ENCODE data around the gene CHRFAM7A. TPM values are rescaled to one million over a fixed set of nuclear protein-coding genes. Genes with fewer than 3 reads are reported as not detected.
"Not testable (repeated sequence)": the region's sequence is repeated elsewhere in the genome, so short reads cannot be mapped to it uniquely, and the experiment has no call there.

The CHRFAM7A gene
- polyA plus RNA-seq, 3 donors: 2.7 to 3.8 (median 2.9) TPM

GRCh38 chr15:30360990-30361389 is 32.4 kb downstream of the CHRFAM7A start:
- H3K27me3 Mint-ChIP-seq (ENCODE audit: low read depth in 3 of 3); H3K27me3 ChIP-seq (ENCODE audit: control insufficient read depth in 2 of 2, insufficient read depth in 2 of 2, low read length in 2 of 2); H4K20me1 ChIP-seq (ENCODE audit: insufficient read depth, low read length); H3K27ac Mint-ChIP-seq; H3K9me3 ChIP-seq (replicated peaks in 1 of 2; ENCODE audit: control insufficient read depth in 1 of 2, insufficient read depth in 1 of 2, low read length in 2 of 2); H3K4me1 ChIP-seq (ENCODE audit: control insufficient read depth in 1 of 2, insufficient read depth in 2 of 2, low read length in 2 of 2); H3K4me3 ChIP-seq (replicated peaks in 1 of 3; ENCODE audit: low read depth in 2 of 3, low read length in 3 of 3); H3K4me3 Mint-ChIP-seq; H3K9me3 Mint-ChIP-seq; H2AFZ ChIP-seq (ENCODE audit: insufficient read depth, low read depth, low read length, poor library complexity, severe bottlenecking); intact Hi-C loops (cut with micrococcal nuclease); H3K27ac ChIP-seq (ENCODE audit: low read depth in 1 of 2, low read length in 2 of 2); H3K79me2 ChIP-seq (ENCODE audit: insufficient read depth, low read length); H3K4me1 Mint-ChIP-seq; DNase-seq; H3K4me2 ChIP-seq (replicated peaks; ENCODE audit: extremely low read depth, low read length, poor library complexity, severe bottlenecking); H3K36me3 Mint-ChIP-seq; H3K9ac ChIP-seq (ENCODE audit: insufficient read depth, low read length, poor library complexity, severe bottlenecking); H3K36me3 ChIP-seq (replicated peaks in 1 of 2; ENCODE audit: control insufficient read depth in 1 of 2, insufficient read depth in 2 of 2, low read length in 2 of 2): not testable (repeated sequence)
- WGBS (ENCODE audit: insufficient coverage): no CpG with 5 or more reads among the region's 2 CpGs

- H3K4me1 ChIP-seq (ENCODE audit: control insufficient read depth in 1 of 2, insufficient read depth in 2 of 2, low read length in 2 of 2); H3K27me3 Mint-ChIP-seq (ENCODE audit: low read depth in 3 of 3); H3K4me3 Mint-ChIP-seq; H3K4me3 ChIP-seq (replicated peaks in 1 of 3; ENCODE audit: low read depth in 2 of 3, low read length in 3 of 3); intact Hi-C loops (cut with micrococcal nuclease); H3K79me2 ChIP-seq (ENCODE audit: insufficient read depth, low read length); H2AFZ ChIP-seq (ENCODE audit: insufficient read depth, low read depth, low read length, poor library complexity, severe bottlenecking); H3K27me3 ChIP-seq (ENCODE audit: control insufficient read depth in 2 of 2, insufficient read depth in 2 of 2, low read length in 2 of 2); H3K36me3 ChIP-seq (replicated peaks in 1 of 2; ENCODE audit: control insufficient read depth in 1 of 2, insufficient read depth in 2 of 2, low read length in 2 of 2); DNase-seq; H3K9me3 ChIP-seq (replicated peaks in 1 of 2; ENCODE audit: control insufficient read depth in 1 of 2, insufficient read depth in 1 of 2, low read length in 2 of 2); H3K4me1 Mint-ChIP-seq; H3K9ac ChIP-seq (ENCODE audit: insufficient read depth, low read length, poor library complexity, severe bottlenecking); H3K27ac ChIP-seq (ENCODE audit: low read depth in 1 of 2, low read length in 2 of 2); H3K9me3 Mint-ChIP-seq; H4K20me1 ChIP-seq (ENCODE audit: insufficient read depth, low read length); H3K4me2 ChIP-seq (replicated peaks; ENCODE audit: extremely low read depth, low read length, poor library complexity, severe bottlenecking); H3K36me3 Mint-ChIP-seq; H3K27ac Mint-ChIP-seq: not testable (repeated sequence)
- WGBS (ENCODE audit: insufficient coverage): no CpG with 5 or more reads among the region's 6 CpGs
These were observed 38.3 kb downstream of the CHRFAM7A start for GRCh38 chr15:30355043-30355442.

GRCh38 chr15:30349803-30350202 is 43.5 kb downstream of the CHRFAM7A start:
- intact Hi-C loops (cut with micrococcal nuclease); H2AFZ ChIP-seq (ENCODE audit: insufficient read depth, low read depth, low read length, poor library complexity, severe bottlenecking); H4K20me1 ChIP-seq (ENCODE audit: insufficient read depth, low read length); DNase-seq; H3K79me2 ChIP-seq (ENCODE audit: insufficient read depth, low read length); H3K36me3 ChIP-seq (replicated peaks in 1 of 2; ENCODE audit: control insufficient read depth in 1 of 2, insufficient read depth in 2 of 2, low read length in 2 of 2); H3K4me2 ChIP-seq (replicated peaks; ENCODE audit: extremely low read depth, low read length, poor library complexity, severe bottlenecking); H3K4me3 Mint-ChIP-seq; H3K27ac ChIP-seq (ENCODE audit: low read depth in 1 of 2, low read length in 2 of 2); H3K27me3 Mint-ChIP-seq (ENCODE audit: low read depth in 3 of 3); H3K9me3 Mint-ChIP-seq; H3K4me1 Mint-ChIP-seq; H3K4me1 ChIP-seq (ENCODE audit: control insufficient read depth in 1 of 2, insufficient read depth in 2 of 2, low read length in 2 of 2); H3K36me3 Mint-ChIP-seq; H3K27me3 ChIP-seq (ENCODE audit: control insufficient read depth in 2 of 2, insufficient read depth in 2 of 2, low read length in 2 of 2); H3K9me3 ChIP-seq (replicated peaks in 1 of 2; ENCODE audit: control insufficient read depth in 1 of 2, insufficient read depth in 1 of 2, low read length in 2 of 2); H3K4me3 ChIP-seq (replicated peaks in 1 of 3; ENCODE audit: low read depth in 2 of 3, low read length in 3 of 3); H3K27ac Mint-ChIP-seq; H3K9ac ChIP-seq (ENCODE audit: insufficient read depth, low read length, poor library complexity, severe bottlenecking): not testable (repeated sequence)
- WGBS (ENCODE audit: insufficient coverage): no CpG with 5 or more reads among the region's 5 CpGs

GRCh38 chr15:30336584-30336983 is 56.8 kb downstream of the CHRFAM7A start:
- H3K9ac ChIP-seq (ENCODE audit: insufficient read depth, low read length, poor library complexity, severe bottlenecking); H3K4me3 Mint-ChIP-seq; H3K4me1 Mint-ChIP-seq; H3K27me3 Mint-ChIP-seq (ENCODE audit: low read depth in 3 of 3); H3K4me1 ChIP-seq (ENCODE audit: control insufficient read depth in 1 of 2, insufficient read depth in 2 of 2, low read length in 2 of 2); H3K9me3 ChIP-seq (replicated peaks in 1 of 2; ENCODE audit: control insufficient read depth in 1 of 2, insufficient read depth in 1 of 2, low read length in 2 of 2); intact Hi-C loops (cut with micrococcal nuclease); H3K4me3 ChIP-seq (replicated peaks in 1 of 3; ENCODE audit: low read depth in 2 of 3, low read length in 3 of 3); H4K20me1 ChIP-seq (ENCODE audit: insufficient read depth, low read length); H3K27me3 ChIP-seq (ENCODE audit: control insufficient read depth in 2 of 2, insufficient read depth in 2 of 2, low read length in 2 of 2); H3K4me2 ChIP-seq (replicated peaks; ENCODE audit: extremely low read depth, low read length, poor library complexity, severe bottlenecking); H3K27ac ChIP-seq (ENCODE audit: low read depth in 1 of 2, low read length in 2 of 2); DNase-seq; H3K79me2 ChIP-seq (ENCODE audit: insufficient read depth, low read length); H2AFZ ChIP-seq (ENCODE audit: insufficient read depth, low read depth, low read length, poor library complexity, severe bottlenecking); H3K9me3 Mint-ChIP-seq; H3K36me3 Mint-ChIP-seq; H3K27ac Mint-ChIP-seq; H3K36me3 ChIP-seq (replicated peaks in 1 of 2; ENCODE audit: control insufficient read depth in 1 of 2, insufficient read depth in 2 of 2, low read length in 2 of 2): not testable (repeated sequence)
- no CpG with 5 or more reads among the region's 4 CpGs for WGBS (ENCODE audit: insufficient coverage)

All from CD14-positive monocyte (primary cell).